SK-N-SH treated with all-trans-retinoic acid at 6 μM for 48 hours (cell line): ENCODE results near the gene SPRING1.

Experiments
- ATAC-seq: fragments of 200-7000 bp; cut with Tn5 transposase; 3 replicates; pipeline ENCODE4 v1.9.1; 2020; ENCODE audit warnings: mild to moderate bottlenecking, moderate library complexity
- ARNTL ChIP-seq: fragments of 450-650 bp; formaldehyde crosslinking; IDR thresholded peaks from 2 replicates; pipeline ENCODE4 v1.5.0; 2020; ENCODE audit warnings: low read depth, mild to moderate bottlenecking, moderate library complexity, borderline replicate concordance
- BACH2 ChIP-seq: fragments of 250-450 bp; sonication (Bioruptor Pico); IDR thresholded peaks from 2 replicates; pipeline ENCODE4 v1.9.0; 2021; ENCODE audit warnings: mild to moderate bottlenecking, borderline replicate concordance
- CREB5 ChIP-seq: fragments of 250-450 bp; sonication (Bioruptor Pico); IDR thresholded peaks from 2 replicates; pipeline ENCODE4 v1.5.1; 2020; ENCODE audit warnings: low read depth, mild to moderate bottlenecking, moderate library complexity
- CSRNP3 ChIP-seq: fragments of 250-450 bp; sonication (Bioruptor Pico); IDR thresholded peaks from 2 replicates; pipeline ENCODE4 v1.5.1; 2021; ENCODE audit warnings: mild to moderate bottlenecking, moderate library complexity
- ESRRG ChIP-seq: fragments of 250-450 bp; sonication (Bioruptor Pico); IDR thresholded peaks from 2 replicates; pipeline ENCODE4 v1.6.1; 2021; ENCODE audit warnings: mild to moderate bottlenecking
- GLIS3 ChIP-seq: fragments of 250-450 bp; sonication (Bioruptor Pico); IDR thresholded peaks from 2 replicates; pipeline ENCODE4 v1.5.0; 2020; ENCODE audit warnings: mild to moderate bottlenecking, moderate library complexity
- OSR1 ChIP-seq: fragments of 250-450 bp; sonication (Bioruptor Pico); IDR thresholded peaks from 2 replicates; pipeline ENCODE4 v1.8.0; 2022; ENCODE audit warnings: moderate library complexity, mild to moderate bottlenecking, inconsistent platforms
- PPARA ChIP-seq: fragments of 250-450 bp; sonication (Bioruptor Pico); IDR thresholded peaks from 2 replicates; pipeline ENCODE4 v1.5.0; 2020; ENCODE audit warnings: mild to moderate bottlenecking, borderline replicate concordance
- SNAI2 ChIP-seq: fragments of 250-450 bp; sonication (Bioruptor Pico); IDR thresholded peaks from 2 replicates; pipeline ENCODE4 v1.5.0; 2020; ENCODE audit warnings: mild to moderate bottlenecking, moderate library complexity
- TCF4 ChIP-seq: fragments of 250-450 bp; sonication (Bioruptor Pico); IDR thresholded peaks from 2 replicates; pipeline ENCODE4 v1.8.0; 2021; ENCODE audit warnings: mild to moderate bottlenecking, moderate library complexity, borderline replicate concordance
- ZC3H10 ChIP-seq: fragments of 250-450 bp; sonication (Bioruptor Pico); IDR thresholded peaks from 2 replicates; pipeline ENCODE4 v1.5.1; 2021; ENCODE audit warnings: mild to moderate bottlenecking, moderate library complexity
- ZNF70 ChIP-seq: fragments of 450-650 bp; formaldehyde crosslinking; IDR thresholded peaks from 2 replicates; pipeline ENCODE4 v1.5.0; 2020; ENCODE audit warnings: mild to moderate bottlenecking, moderate library complexity
- ZNF8 ChIP-seq: fragments of 450-650 bp; formaldehyde crosslinking; IDR thresholded peaks from 2 replicates; pipeline ENCODE4 v1.5.0; 2020; ENCODE audit warnings: mild to moderate bottlenecking, moderate library complexity
- TF ChIP-seq, protein P1 (sequence below): fragments of 250-450 bp; sonication (Bioruptor Pico); IDR thresholded peaks from 2 replicates; pipeline ENCODE4 v1.8.0; 2021; ENCODE audit warnings: low read depth, mild to moderate bottlenecking, moderate library complexity, borderline replicate concordance
- TF ChIP-seq, protein P2 (sequence below): fragments of 250-450 bp; sonication (Bioruptor Pico); IDR thresholded peaks from 2 replicates; pipeline ENCODE4 v1.5.0; 2020; ENCODE audit warnings: mild to moderate bottlenecking, moderate library complexity
- TF ChIP-seq, protein P3 (sequence below): fragments of 250-450 bp; sonication (Bioruptor Pico); IDR thresholded peaks from 2 replicates; pipeline ENCODE4 v1.8.0; 2020; ENCODE audit warnings: mild to moderate bottlenecking, moderate library complexity, borderline replicate concordance

The SPRING1 gene

DNA sequence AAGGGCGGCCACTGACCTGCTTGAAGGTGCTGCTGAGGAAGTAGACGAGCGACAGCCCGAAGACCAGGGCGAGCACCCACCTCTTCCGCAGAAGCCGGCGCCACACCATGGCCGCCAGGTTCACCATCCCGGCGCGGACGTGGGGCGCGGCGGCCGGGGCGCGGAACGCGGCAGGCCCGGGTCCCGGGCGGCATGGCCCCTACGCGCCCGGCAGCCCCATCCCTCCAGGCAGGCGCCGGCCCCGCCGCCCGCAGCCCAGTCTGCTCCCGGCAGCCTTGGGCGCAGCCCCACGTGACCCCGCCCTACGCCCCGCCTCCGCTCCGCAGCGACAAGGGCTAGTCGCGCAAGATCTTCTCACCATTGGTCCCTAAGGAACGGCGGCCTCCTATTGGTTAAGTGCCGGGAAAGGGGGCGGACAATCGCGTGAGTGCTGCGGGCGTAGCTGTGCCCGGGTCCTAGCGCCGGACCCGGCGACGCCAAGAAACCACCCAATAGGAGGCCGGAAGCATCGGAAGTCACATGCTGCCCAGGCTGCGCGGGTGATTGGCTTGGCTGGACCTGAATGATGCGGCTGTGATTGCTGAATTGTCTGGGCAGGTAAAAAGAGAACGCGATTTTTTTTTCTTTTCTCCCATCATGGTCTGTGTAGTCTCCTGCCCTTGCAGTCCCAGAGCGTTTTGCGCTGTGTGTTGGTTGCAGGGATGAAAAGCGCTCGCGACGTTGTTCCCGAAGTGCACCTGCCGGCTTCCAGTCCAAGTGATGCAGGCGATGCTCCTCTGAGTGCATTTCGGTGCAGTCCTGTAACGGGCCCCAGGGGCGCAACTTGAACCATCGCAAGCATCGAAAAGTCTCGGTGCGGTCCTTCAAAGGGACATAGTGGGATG lies at the start of gene SPRING1, which contains the start of gene RNFT2:
Gene SPRING1 (minus strand): TSS at position 296 of the 884 bp plus-strand sequence. CDS start 169 bp downstream, at position 127.
Gene RNFT2 (plus strand): TSS at position 542 of the 884 bp plus-strand sequence. CDS start 2,183 bp downstream, outside the sequence.
- ATAC-seq: peak; percentile 99
- TF ChIP-seq ZNF8 (CRISPR knock-in tag) (no peak), GLIS3 (CRISPR knock-in tag) (no peak), BACH2 (CRISPR knock-in tag) (no peak), PPARA (CRISPR knock-in tag) (no peak), ARNTL (no peak), SNAI2 (CRISPR knock-in tag) (no peak), ESRRG (CRISPR knock-in tag) (no peak), TCF4 (CRISPR knock-in tag) (no peak), ZC3H10 (no peak)
- TF ChIP-seq, protein P1, sequence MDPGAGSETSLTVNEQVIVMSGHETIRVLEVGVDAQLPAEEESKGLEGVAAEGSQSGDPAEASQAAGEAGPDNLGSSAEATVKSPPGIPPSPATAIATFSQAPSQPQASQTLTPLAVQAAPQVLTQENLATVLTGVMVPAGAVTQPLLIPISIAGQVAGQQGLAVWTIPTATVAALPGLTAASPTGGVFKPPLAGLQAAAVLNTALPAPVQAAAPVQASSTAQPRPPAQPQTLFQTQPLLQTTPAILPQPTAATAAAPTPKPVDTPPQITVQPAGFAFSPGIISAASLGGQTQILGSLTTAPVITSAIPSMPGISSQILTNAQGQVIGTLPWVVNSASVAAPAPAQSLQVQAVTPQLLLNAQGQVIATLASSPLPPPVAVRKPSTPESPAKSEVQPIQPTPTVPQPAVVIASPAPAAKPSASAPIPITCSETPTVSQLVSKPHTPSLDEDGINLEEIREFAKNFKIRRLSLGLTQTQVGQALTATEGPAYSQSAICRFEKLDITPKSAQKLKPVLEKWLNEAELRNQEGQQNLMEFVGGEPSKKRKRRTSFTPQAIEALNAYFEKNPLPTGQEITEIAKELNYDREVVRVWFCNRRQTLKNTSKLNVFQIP (CRISPR knock-in tag): no peak
- TF ChIP-seq, protein P2, sequence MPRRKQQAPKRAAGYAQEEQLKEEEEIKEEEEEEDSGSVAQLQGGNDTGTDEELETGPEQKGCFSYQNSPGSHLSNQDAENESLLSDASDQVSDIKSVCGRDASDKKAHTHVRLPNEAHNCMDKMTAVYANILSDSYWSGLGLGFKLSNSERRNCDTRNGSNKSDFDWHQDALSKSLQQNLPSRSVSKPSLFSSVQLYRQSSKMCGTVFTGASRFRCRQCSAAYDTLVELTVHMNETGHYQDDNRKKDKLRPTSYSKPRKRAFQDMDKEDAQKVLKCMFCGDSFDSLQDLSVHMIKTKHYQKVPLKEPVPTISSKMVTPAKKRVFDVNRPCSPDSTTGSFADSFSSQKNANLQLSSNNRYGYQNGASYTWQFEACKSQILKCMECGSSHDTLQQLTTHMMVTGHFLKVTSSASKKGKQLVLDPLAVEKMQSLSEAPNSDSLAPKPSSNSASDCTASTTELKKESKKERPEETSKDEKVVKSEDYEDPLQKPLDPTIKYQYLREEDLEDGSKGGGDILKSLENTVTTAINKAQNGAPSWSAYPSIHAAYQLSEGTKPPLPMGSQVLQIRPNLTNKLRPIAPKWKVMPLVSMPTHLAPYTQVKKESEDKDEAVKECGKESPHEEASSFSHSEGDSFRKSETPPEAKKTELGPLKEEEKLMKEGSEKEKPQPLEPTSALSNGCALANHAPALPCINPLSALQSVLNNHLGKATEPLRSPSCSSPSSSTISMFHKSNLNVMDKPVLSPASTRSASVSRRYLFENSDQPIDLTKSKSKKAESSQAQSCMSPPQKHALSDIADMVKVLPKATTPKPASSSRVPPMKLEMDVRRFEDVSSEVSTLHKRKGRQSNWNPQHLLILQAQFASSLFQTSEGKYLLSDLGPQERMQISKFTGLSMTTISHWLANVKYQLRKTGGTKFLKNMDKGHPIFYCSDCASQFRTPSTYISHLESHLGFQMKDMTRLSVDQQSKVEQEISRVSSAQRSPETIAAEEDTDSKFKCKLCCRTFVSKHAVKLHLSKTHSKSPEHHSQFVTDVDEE (CRISPR knock-in tag): no peak

DNA sequence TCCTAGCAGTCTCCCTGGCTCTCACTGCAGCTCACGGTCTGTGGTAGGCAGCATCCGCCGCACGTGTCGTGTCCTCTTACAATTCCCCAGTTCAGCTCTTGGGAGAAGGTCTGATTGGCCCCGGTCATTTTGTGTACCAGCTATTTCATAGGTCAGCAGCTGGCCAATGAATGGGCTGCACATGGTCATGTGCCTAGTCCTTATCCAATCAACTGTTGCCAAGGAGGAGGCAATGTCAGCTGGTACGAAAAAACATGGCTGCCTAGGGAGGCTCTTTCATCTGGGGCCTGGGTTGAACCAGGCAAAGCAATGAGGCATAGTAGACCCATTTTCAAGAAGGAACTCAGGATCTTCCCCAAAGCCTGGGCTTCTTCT lies 46.4 kb upstream of the SPRING1 start:
- peak; percentile 44 for ATAC-seq
- TF ChIP-seq, protein P2 (CRISPR knock-in tag): no peak
- no peak for TF ChIP-seq CREB5
- no peak for TF ChIP-seq ESRRG (CRISPR knock-in tag)
- TF ChIP-seq GLIS3 (CRISPR knock-in tag): no peak
- TF ChIP-seq ZC3H10: no peak
- TF ChIP-seq CSRNP3 (CRISPR knock-in tag): no peak
- no peak for TF ChIP-seq BACH2 (CRISPR knock-in tag)

GRCh38 chr12:116783525-116784237 lies 45.8 kb upstream of the SPRING1 start:
- no peak for ATAC-seq
- TF ChIP-seq SNAI2 (CRISPR knock-in tag) (no peak), ZNF70 (CRISPR knock-in tag) (no peak), TCF4 (CRISPR knock-in tag) (no peak), ESRRG (CRISPR knock-in tag) (no peak), PPARA (CRISPR knock-in tag) (no peak), OSR1 (CRISPR knock-in tag) (no peak), CSRNP3 (CRISPR knock-in tag) (no peak), ARNTL (no peak)
- TF ChIP-seq, protein P2 (CRISPR knock-in tag): no peak
- TF ChIP-seq, protein P3, sequence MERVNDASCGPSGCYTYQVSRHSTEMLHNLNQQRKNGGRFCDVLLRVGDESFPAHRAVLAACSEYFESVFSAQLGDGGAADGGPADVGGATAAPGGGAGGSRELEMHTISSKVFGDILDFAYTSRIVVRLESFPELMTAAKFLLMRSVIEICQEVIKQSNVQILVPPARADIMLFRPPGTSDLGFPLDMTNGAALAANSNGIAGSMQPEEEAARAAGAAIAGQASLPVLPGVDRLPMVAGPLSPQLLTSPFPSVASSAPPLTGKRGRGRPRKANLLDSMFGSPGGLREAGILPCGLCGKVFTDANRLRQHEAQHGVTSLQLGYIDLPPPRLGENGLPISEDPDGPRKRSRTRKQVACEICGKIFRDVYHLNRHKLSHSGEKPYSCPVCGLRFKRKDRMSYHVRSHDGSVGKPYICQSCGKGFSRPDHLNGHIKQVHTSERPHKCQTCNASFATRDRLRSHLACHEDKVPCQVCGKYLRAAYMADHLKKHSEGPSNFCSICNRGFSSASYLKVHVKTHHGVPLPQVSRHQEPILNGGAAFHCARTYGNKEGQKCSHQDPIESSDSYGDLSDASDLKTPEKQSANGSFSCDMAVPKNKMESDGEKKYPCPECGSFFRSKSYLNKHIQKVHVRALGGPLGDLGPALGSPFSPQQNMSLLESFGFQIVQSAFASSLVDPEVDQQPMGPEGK (CRISPR knock-in tag): no peak
